Stimulated activated CD8-positive, alpha-beta memory T cell treated with anti-CD3 and anti-CD28 coated beads, Interleukin-7, amount 100 ng/mL, for 1 hour (primary cell): ENCODE measurements around the gene CALML6.

ENCODE experiments used
- DNase-seq, 2 donors: peaks; one replicate each; pipeline ENCODE4 v3.0.0-alpha.2; 2020; ENCODE audit warnings: low read depth in 2 of 2

The CALML6 gene

GRCh38 chr1:1942753-1943656 is 27.9 kb downstream of the CALML6 start:
- no peak for DNase-seq

- DNase-seq, result peak; percentile 19 to 43
These were observed 28.9 kb downstream of the CALML6 start for GRCh38 chr1:1943834-1944570.

GRCh38 chr1:1945782-1946393 is 30.8 kb downstream of the CALML6 start:
- DNase-seq, result no peak

- no peak for DNase-seq
These were observed 31.5 kb downstream of the CALML6 start for GRCh38 chr1:1946540-1946939.

GRCh38 chr1:1947493-1947892 is 32.4 kb downstream of the CALML6 start:
- DNase-seq, result no peak

- DNase-seq, result no peak
These were observed 33.7 kb downstream of the CALML6 start for GRCh38 chr1:1948783-1949182.

- no peak for DNase-seq
These were observed 35.9 kb downstream of the CALML6 start for GRCh38 chr1:1950940-1951339.

GRCh38 chr1:1954015-1954414 is 39.0 kb downstream of the CALML6 start:
- DNase-seq, result no peak

- DNase-seq, result no peak
These were observed 39.9 kb downstream of the CALML6 start for GRCh38 chr1:1954831-1955441.

- DNase-seq, result no peak
These were observed 40.6 kb downstream of the CALML6 start for GRCh38 chr1:1955621-1956094.

GRCh38 chr1:1956101-1956500 is 41.0 kb downstream of the CALML6 start:
- no peak for DNase-seq

- DNase-seq, result no peak
These were observed 41.8 kb downstream of the CALML6 start for GRCh38 chr1:1956586-1957532.

- no peak for DNase-seq
These were observed 42.5 kb downstream of the CALML6 start for GRCh38 chr1:1957533-1957961.

GRCh38 chr1:1958071-1958541 is 43.0 kb downstream of the CALML6 start:
- no peak for DNase-seq

GRCh38 chr1:1959459-1959839 is 44.4 kb downstream of the CALML6 start:
- no peak for DNase-seq

GRCh38 chr1:1959840-1960479 is 44.9 kb downstream of the CALML6 start:
- DNase-seq, result peak in 1 of 2 donors; percentile 16

- no peak for DNase-seq
These were observed 45.6 kb downstream of the CALML6 start for GRCh38 chr1:1960480-1961196.

- no peak for DNase-seq
These were observed 47.7 kb downstream of the CALML6 start for GRCh38 chr1:1962752-1963151.

- DNase-seq, result no peak
These were observed 48.5 kb downstream of the CALML6 start for GRCh38 chr1:1963570-1963969.
